ES-I3 (cell line): ENCODE measurements around the gene DOCK3.

Experiments
- H3K36me3 ChIP-seq: 2 replicates; pipeline ENCODE4 v1.6.1; 2013; ENCODE audit warnings: mild to moderate bottlenecking, low read length, control low read depth, moderate library complexity; ENCODE audit not compliant: insufficient read depth
- H3K4me1 ChIP-seq: 2 replicates; pipeline ENCODE4 v1.6.1; 2013; ENCODE audit warnings: mild to moderate bottlenecking, control low read depth, low read length; ENCODE audit not compliant: insufficient read depth
- H3K9ac ChIP-seq: 2 replicates; pipeline ENCODE4 v1.6.1; 2013; ENCODE audit warnings: low read depth, mild to moderate bottlenecking, low read length, moderate library complexity
- H3K9me3 ChIP-seq: 2 replicates; pipeline ENCODE4 v1.6.1; 2013; ENCODE audit warnings: mild to moderate bottlenecking, low read length, moderate library complexity; ENCODE audit not compliant: control insufficient read depth, insufficient read depth

Gene DOCK3

DNA sequence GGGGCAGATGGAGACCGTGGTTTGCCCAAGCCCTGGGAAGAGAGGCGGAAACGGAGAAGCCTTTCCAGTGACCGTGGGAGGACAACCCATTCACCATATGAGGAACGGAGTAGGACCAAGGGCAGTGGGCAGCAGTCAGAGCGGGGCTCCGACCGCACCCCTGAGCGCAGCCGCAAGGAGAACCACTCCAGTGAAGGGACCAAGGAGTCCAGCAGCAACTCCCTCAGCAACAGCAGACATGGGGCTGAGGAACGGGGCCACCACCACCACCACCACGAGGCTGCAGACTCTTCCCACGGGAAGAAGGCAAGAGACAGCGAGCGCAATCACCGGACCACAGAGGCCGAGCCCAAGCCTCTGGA, 718.4 kb downstream of the DOCK3 start:
- Histone ChIP-seq H3K9me3 (peaks cover 8% of the 10 kb centered on the region; the same call in 1 of the 2 replicates), H3K9ac (no peak overlapping the region), H3K36me3 (peaks cover 38% of the 10 kb centered on the region), H3K4me1 (no peaks in the 10 kb centered on the region)

DNA sequence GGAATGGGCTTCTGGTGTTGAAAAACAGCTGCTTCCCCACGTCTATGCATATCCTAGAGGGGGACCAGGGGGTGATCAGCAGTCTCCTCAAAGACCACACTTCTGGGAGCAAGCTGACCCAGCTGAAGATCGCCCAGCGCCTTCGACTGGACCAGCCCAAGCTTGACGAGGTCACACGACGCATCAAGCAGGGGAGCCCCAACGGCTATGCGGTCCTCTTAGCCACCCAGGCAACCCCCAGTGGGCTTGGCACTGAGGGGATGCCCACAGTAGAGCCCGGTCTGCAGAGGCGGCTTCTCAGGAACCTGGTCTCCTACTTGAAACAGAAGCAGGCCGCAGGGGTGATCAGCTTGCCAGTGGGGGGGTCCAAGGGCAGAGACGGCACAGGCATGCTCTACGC, 718.8 kb downstream of the DOCK3 start:
- Histone ChIP-seq H3K4me1 (no peaks in the 10 kb centered on the region), H3K9ac (no peak overlapping the region), H3K36me3 (peaks cover 36% of the 10 kb centered on the region), H3K9me3 (peaks cover 8% of the 10 kb centered on the region; the same call in 1 of the 2 replicates)

GRCh38 chr3:51394541-51394940, 719.8 kb downstream of the DOCK3 start:
- no peak overlapping the region for H3K9ac ChIP-seq
- peaks cover 8% of the 10 kb centered on the region; the same call in 1 of the 2 replicates for H3K9me3 ChIP-seq
- peaks cover 35% of the 10 kb centered on the region for H3K36me3 ChIP-seq
- H3K4me1 ChIP-seq = no peaks in the 10 kb centered on the region

GRCh38 chr3:51395493-51396213, 720.9 kb downstream of the DOCK3 start:
- Histone ChIP-seq H3K9ac (no peak overlapping the region), H3K9me3 (peaks cover 3% of the 10 kb centered on the region; the same call in 1 of the 2 replicates), H3K4me1 (no peaks in the 10 kb centered on the region), H3K36me3 (peaks cover 28% of the 10 kb centered on the region)

GRCh38 chr3:51396401-51396800, 721.7 kb downstream of the DOCK3 start:
- H3K9ac ChIP-seq = no peak overlapping the region
- H3K9me3 ChIP-seq = peaks cover 3% of the 10 kb centered on the region; the same call in 1 of the 2 replicates
- no peaks in the 10 kb centered on the region for H3K4me1 ChIP-seq
- peaks cover 28% of the 10 kb centered on the region for H3K36me3 ChIP-seq

DNA sequence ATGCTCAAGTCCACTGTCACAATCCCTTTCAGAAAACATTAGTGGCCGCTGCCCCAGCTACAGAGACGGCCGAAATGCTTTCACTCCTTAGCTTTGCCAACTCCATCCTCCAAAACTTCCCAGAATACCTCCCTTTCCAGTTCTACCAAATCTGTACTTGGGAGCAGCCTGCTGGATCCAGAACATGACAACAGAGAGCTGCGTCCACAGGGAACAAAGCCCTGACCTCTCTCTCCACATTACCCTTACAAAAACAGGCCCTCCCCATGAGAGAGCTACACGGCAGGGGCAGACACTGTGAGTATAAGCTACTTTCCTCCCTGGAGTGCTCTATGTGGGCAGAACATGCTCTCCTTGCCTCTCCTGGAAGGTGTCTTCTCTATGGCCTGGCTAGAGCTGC, 722.7 kb downstream of the DOCK3 start:
- H3K9me3 ChIP-seq = peaks cover 3% of the 10 kb centered on the region; the same call in 1 of the 2 replicates
- no peak overlapping the region for H3K9ac ChIP-seq
- H3K36me3 ChIP-seq = peaks cover 28% of the 10 kb centered on the region
- no peaks in the 10 kb centered on the region for H3K4me1 ChIP-seq

GRCh38 chr3:51398595-51399310, 724.0 kb downstream of the DOCK3 start:
- Histone ChIP-seq H3K9ac (no peak overlapping the region), H3K4me1 (no peaks in the 10 kb centered on the region), H3K36me3 (peaks cover 21% of the 10 kb centered on the region), H3K9me3 (no peaks in the 10 kb centered on the region)

DNA sequence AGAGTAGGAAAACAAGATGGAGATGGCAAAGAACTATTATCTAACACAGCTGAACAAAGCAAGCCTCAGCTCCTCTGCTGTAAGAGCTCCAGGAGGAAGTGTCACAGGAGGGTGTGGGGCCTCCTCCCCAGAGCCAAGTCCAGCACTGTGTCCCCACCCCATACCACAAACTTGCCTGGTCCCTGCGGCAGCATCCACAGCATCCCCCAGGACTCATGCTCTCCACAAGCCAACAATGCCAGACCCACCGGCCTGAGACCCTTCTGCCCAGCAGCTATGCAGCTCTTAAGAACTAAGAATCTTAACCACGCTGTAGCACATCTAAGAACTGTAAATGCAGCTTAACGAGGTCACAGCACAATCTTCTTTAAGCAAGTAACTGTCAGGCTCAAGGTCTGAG, 725.4 kb downstream of the DOCK3 start:
- Histone ChIP-seq H3K36me3 (peaks cover 12% of the 10 kb centered on the region), H3K4me1 (no peaks in the 10 kb centered on the region), H3K9ac (no peak overlapping the region), H3K9me3 (no peaks in the 10 kb centered on the region)

DNA sequence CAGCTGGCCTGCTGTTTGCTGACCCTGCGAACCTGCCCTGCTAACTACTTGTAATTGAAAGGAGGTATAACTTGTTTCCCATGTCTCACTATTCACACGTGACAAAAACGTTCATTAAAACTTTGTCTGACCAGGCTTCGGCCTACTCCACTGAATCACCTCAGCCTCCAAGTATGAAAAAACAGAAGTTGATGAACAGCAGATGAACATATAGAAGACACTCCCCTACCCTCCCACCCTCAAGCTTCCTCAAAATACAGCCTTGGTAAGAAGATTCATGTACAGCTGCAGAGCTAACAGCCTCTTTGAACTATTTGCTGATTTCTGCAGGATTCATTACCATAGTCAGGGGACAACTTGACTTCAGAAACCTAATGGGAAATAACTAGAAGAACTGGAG, 727.0 kb downstream of the DOCK3 start:
- H3K4me1 ChIP-seq = no peaks in the 10 kb centered on the region
- peaks cover 4% of the 10 kb centered on the region; the same call in 1 of the 2 replicates for H3K36me3 ChIP-seq
- no peaks in the 10 kb centered on the region for H3K9me3 ChIP-seq
- no peak overlapping the region for H3K9ac ChIP-seq

DNA sequence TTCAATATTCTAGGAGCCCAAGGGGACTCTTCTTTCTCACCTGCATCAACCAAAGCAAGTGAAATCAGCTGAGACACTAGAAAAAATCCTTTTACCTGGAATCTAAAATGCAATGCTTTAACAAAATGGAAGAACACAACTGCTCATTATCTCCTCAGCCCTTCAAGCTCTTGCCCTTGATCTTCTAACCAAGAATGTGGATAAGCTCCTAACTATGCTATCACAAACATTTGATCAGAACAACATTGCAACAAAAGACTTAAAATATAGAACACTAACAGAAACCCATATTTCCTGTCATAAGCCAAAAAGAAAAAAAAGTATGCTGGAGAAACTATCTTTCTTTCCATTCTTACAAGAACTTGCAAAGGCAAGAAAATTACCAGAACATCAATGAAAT, 728.9 kb downstream of the DOCK3 start:
- Histone ChIP-seq H3K9me3 (no peaks in the 10 kb centered on the region), H3K36me3 (peaks cover 4% of the 10 kb centered on the region; the same call in 1 of the 2 replicates), H3K4me1 (no peaks in the 10 kb centered on the region), H3K9ac (no peak overlapping the region)

DNA sequence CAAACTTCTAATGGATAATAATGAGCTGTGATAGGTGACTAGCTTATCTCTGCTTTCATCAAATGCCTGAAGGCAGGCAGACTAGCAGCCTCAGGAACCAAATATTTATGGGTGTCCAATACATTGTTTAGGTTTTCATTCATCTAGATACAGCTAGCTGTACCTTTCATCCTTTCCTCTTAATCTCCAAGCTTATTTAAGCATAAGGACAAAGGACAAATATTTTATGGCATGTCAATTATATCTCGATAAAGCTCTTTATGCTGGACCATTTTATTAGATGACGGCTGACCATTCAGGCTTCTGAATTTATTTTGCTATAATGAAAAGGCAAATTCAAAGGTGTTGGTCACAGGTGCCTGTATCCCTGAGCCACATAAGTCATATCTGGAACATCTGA, 733.3 kb downstream of the DOCK3 start:
- H3K9me3 ChIP-seq = no peaks in the 10 kb centered on the region
- peaks cover under 1% of the 10 kb centered on the region for H3K36me3 ChIP-seq
- H3K9ac ChIP-seq = no peak overlapping the region
- H3K4me1 ChIP-seq = no peaks in the 10 kb centered on the region

- no peaks in the 10 kb centered on the region; the same call in none of the 2 replicates for H3K36me3 ChIP-seq
- no peak overlapping the region for H3K9ac ChIP-seq
- H3K9me3 ChIP-seq = no peaks in the 10 kb centered on the region
- H3K4me1 ChIP-seq = no peaks in the 10 kb centered on the region
Measured at GRCh38 chr3:51408813-51409212, 734.1 kb downstream of the DOCK3 start.

DNA sequence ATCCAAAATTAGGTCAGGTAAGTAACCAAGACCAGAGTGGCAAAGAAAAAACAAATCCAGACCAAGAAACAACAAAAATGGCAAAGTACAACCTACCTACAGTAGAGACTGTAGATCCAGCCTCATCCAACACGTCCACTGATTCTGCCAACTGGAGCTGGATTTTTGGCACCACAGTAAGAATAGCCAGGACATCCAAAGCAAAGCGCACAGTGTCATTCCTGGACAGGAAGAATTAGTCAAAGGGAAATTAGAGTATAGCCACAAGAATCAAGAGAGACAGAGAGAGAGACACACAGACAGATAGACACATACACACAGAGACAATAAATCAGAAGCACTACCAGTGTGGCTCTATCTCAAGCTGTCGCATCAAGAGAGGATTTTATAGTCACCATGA, 747.5 kb downstream of the DOCK3 start:
- Histone ChIP-seq H3K4me1 (no peaks in the 10 kb centered on the region), H3K36me3 (peaks cover 4% of the 10 kb centered on the region), H3K9me3 (no peaks in the 10 kb centered on the region), H3K9ac (no peak overlapping the region)

DNA sequence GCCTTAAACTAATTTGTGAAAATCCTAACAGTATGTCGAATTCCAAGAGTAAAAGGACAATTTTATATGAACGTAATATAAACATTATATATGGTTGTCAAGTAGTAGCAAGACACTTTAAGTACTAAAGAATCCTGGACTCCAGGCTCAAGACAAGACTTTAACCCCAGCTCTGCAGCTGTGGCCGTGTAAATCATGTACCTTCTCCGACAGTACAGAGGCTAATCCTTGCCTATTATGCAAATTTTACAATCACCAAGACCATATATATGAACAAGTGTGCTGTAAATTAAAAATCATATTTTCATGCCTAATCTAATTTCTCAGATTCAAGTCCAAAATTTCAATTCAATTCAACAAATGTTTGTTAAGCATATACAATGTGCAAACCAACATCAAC, 752.2 kb downstream of the DOCK3 start:
- H3K4me1 ChIP-seq = no peaks in the 10 kb centered on the region
- no peaks in the 10 kb centered on the region for H3K9me3 ChIP-seq
- H3K9ac ChIP-seq = no peak overlapping the region
- peaks cover 13% of the 10 kb centered on the region for H3K36me3 ChIP-seq

GRCh38 chr3:51429138-51429537, 754.4 kb downstream of the DOCK3 start:
- Histone ChIP-seq H3K36me3 (peaks cover 9% of the 10 kb centered on the region), H3K4me1 (no peaks in the 10 kb centered on the region), H3K9ac (no peak overlapping the region), H3K9me3 (no peaks in the 10 kb centered on the region)
